Urinary bladder (tissue), 2 donors: ENCODE measurements around the gene PPP2R1A. TPM values are rescaled to one million over a fixed set of nuclear protein-coding genes. Genes with fewer than 3 reads are reported as not detected.

Experiments used
- polyA plus RNA-seq: library from polyadenylated mRNA; stranded (reverse); fragments of 200-250 nt; gene quantifications from one replicate; pipeline ENCODE4 v1.2.3, GENCODE V29; 2013
- small RNA-seq: library from RNA; depleted of rRNA; stranded (forward); fragments of <200 nt; gene quantifications from one replicate; pipeline ENCODE3, GENCODE V24; 2014
- total RNA-seq: library from RNA; depleted of rRNA; stranded (reverse); fragments of >200 nt; gene quantifications from one replicate; pipeline ENCODE4 v1.2.3, GENCODE V29; 2014
- donor health status: healthy.

The PPP2R1A gene
- total and polyA plus RNA-seq, 2 donors: 93.6 to 182 TPM

Small RNA genes within 50 kb of the gene (small RNA-seq; reads per million reads assigned to genes)
- gene MIR6801: not detected
- not detected for gene RF00019
- gene RPL37P23: not detected

Other genes with a start within 250 kb of the PPP2R1A start
- gene ZNF350, start 203.2 kb upstream of the PPP2R1A start, total RNA-seq: 19.7 TPM
- 9.0 TPM for gene ZNF350, start 203.2 kb upstream of the PPP2R1A start, polyA plus RNA-seq
- 28.3 TPM for gene ZNF615, start 181.8 kb upstream of the PPP2R1A start, total RNA-seq
- gene ZNF615, start 181.8 kb upstream of the PPP2R1A start, polyA plus RNA-seq: 8.1 TPM
- 21.1 TPM for gene ZNF614, start 161.7 kb upstream of the PPP2R1A start, total RNA-seq
- gene ZNF614, start 161.7 kb upstream of the PPP2R1A start, polyA plus RNA-seq: 6.5 TPM
- gene ZNF432, start 141.2 kb upstream of the PPP2R1A start, total RNA-seq: 28.6 TPM
- gene ZNF432, start 141.2 kb upstream of the PPP2R1A start, polyA plus RNA-seq: 5.7 TPM
- gene ZNF841, start 94.3 kb upstream of the PPP2R1A start, total RNA-seq: 62.0 TPM
- gene ZNF841, start 94.3 kb upstream of the PPP2R1A start, polyA plus RNA-seq: 7.0 TPM
- gene ZNF616, start 50.1 kb upstream of the PPP2R1A start, total RNA-seq: 26.1 TPM
- gene ZNF616, start 50.1 kb upstream of the PPP2R1A start, polyA plus RNA-seq: 4.9 TPM
- gene ZNF836, start 18.4 kb upstream of the PPP2R1A start, total RNA-seq: 27.8 TPM
- 6.7 TPM for gene ZNF836, start 18.4 kb upstream of the PPP2R1A start, polyA plus RNA-seq
- gene ZNF766, start 79.5 kb downstream of the PPP2R1A start, total RNA-seq: 28.1 TPM
- 11.7 TPM for gene ZNF766, start 79.5 kb downstream of the PPP2R1A start, polyA plus RNA-seq
- gene ZNF480, start 107.1 kb downstream of the PPP2R1A start, total RNA-seq: 18.8 TPM
- 5.3 TPM for gene ZNF480, start 107.1 kb downstream of the PPP2R1A start, polyA plus RNA-seq
- gene ZNF610, start 146.2 kb downstream of the PPP2R1A start, total RNA-seq: 8.4 TPM
- 2.2 TPM for gene ZNF610, start 146.2 kb downstream of the PPP2R1A start, polyA plus RNA-seq
- 50.1 TPM for gene ZNF880, start 179.9 kb downstream of the PPP2R1A start, total RNA-seq
- 15.3 TPM for gene ZNF880, start 179.9 kb downstream of the PPP2R1A start, polyA plus RNA-seq
- 46.7 TPM for gene ZNF528, start 207.8 kb downstream of the PPP2R1A start, total RNA-seq
- 12.1 TPM for gene ZNF528, start 207.8 kb downstream of the PPP2R1A start, polyA plus RNA-seq
- 0.74 TPM for gene ZNF534, start 239.1 kb downstream of the PPP2R1A start, total RNA-seq
- 0.35 TPM for gene ZNF534, start 239.1 kb downstream of the PPP2R1A start, polyA plus RNA-seq